A673 (cell line): ENCODE data around the gene HSD17B13.
"Not testable (repeated sequence)": the region's sequence is repeated elsewhere in the genome, so short reads cannot be mapped to it uniquely, and the experiment has no call there.

ENCODE experiments used
- CTCF ChIP-seq: fragments of 300-800, 200-600 bp; sonication (generic); conservative IDR thresholded peaks from 2 replicates; pipeline ENCODE4 v1.5.1; 2017; ENCODE audit warnings: low read depth, mild to moderate bottlenecking, antibody characterized with exemption, low read length, moderate library complexity, mixed read lengths
- EZH2 ChIP-seq: fragments of 200-600 bp; sonication (generic); IDR thresholded peaks from 2 replicates; pipeline ENCODE4 v1.6.1; 2017; ENCODE audit warnings: borderline replicate concordance, low read depth, mild to moderate bottlenecking, mixed read lengths, antibody characterized with exemption, low read length; ENCODE audit not compliant: poor library complexity, severe bottlenecking

GRCh38 chr4:87315000-87315399, 7.7 kb downstream of the HSD17B13 start:
- not testable (repeated sequence) for TF ChIP-seq CTCF, EZH2
